Endodermal cell (in vitro differentiated cells): Measurements from ENCODE around the gene KCNJ9. TPM values are rescaled to one million over a fixed set of nuclear protein-coding genes. Genes with fewer than 3 reads are reported as not detected.

Experiments used
- DNase-seq: peaks from one replicate; pipeline ENCODE4 v3.0.0-alpha.2; 2017
- H3K27ac ChIP-seq: 2 replicates; pipeline ENCODE4 v1.5.1; 2013; ENCODE audit warnings: mild to moderate bottlenecking, low read depth, low read length, moderate library complexity
- H3K27me3 ChIP-seq: 2 replicates; pipeline ENCODE4 v1.6.1; 2013; ENCODE audit warnings: mild to moderate bottlenecking, low read length, moderate library complexity; ENCODE audit not compliant: insufficient read depth, control insufficient read depth, poor library complexity, severe bottlenecking
- H3K36me3 ChIP-seq: 2 replicates; pipeline ENCODE4 v1.7.0; 2013; ENCODE audit warnings: mild to moderate bottlenecking, low read length, moderate library complexity; ENCODE audit not compliant: control insufficient read depth, insufficient read depth
- H3K4me1 ChIP-seq: one replicate; pipeline ENCODE4 v1.7.0; 2013; ENCODE audit warnings: low read length; ENCODE audit not compliant: control insufficient read depth, insufficient read depth
- H3K4me3 ChIP-seq: 2 replicates; pipeline ENCODE4 v1.5.1; 2013; ENCODE audit warnings: mild to moderate bottlenecking, low read length, moderate library complexity
- H3K9ac ChIP-seq: 2 replicates; pipeline ENCODE4 v1.6.1; 2013; ENCODE audit warnings: mild to moderate bottlenecking, low read length, moderate library complexity; ENCODE audit not compliant: poor library complexity, severe bottlenecking; ENCODE audit errors: extremely low read depth
- H3K9me3 ChIP-seq: 2 replicates; pipeline ENCODE4 v1.6.1; 2013; ENCODE audit warnings: mild to moderate bottlenecking, low read length, moderate library complexity; ENCODE audit not compliant: control insufficient read depth
- H3K27ac Mint-ChIP-seq: 2 replicates; pipeline ENCODE4 v1.8.0; 2020; ENCODE audit warnings: mixed read lengths
- H3K27me3 Mint-ChIP-seq: 2 replicates; pipeline ENCODE4 v1.8.0; 2021; ENCODE audit warnings: mild to moderate bottlenecking, mixed read lengths; ENCODE audit not compliant: insufficient read depth
- H3K36me3 Mint-ChIP-seq: 2 replicates; pipeline ENCODE4 v1.8.0; 2020; ENCODE audit warnings: low read depth, mixed read lengths
- H3K4me1 Mint-ChIP-seq: 2 replicates; pipeline ENCODE4 v1.8.0; 2020; ENCODE audit warnings: mixed read lengths
- H3K4me3 Mint-ChIP-seq: 2 replicates; pipeline ENCODE4 v1.8.0; 2020; ENCODE audit warnings: mild to moderate bottlenecking, moderate library complexity, mixed read lengths
- H3K9me3 Mint-ChIP-seq: 2 replicates; pipeline ENCODE4 v1.8.0; 2020; ENCODE audit warnings: mild to moderate bottlenecking, mixed read lengths
- WGBS, 2 experiments: methylation state at CpG; one replicate each; pipeline versions ENCODE4 v1.1.5 to v1.1.7; 2013; ENCODE audit warnings: missing lambda C conversion rate in 2 of 2, mixed read lengths in 1 of 2; ENCODE audit not compliant: insufficient coverage in 1 of 2, insufficient read length in 1 of 2; 5-methylcytosine and 5-hydroxymethylcytosine counted together
- total RNA-seq, 2 donors: library from RNA; stranded (reverse); fragmentation: NEBNext Ultra II Directional in 1 of 2; extraction: Animal tissue kit (Norgen Biotek cat#: 25700) in 1 of 2; gene quantifications; 2 replicates in 1 of 2; 3 replicates in 1 of 2; pipeline ENCODE4 v1.2.1, GENCODE V29; 2021
- TF ChIP-seq, protein P1 (sequence below): fragments of 200-600 bp; sonication (generic); conservative IDR thresholded peaks from 2 replicates; pipeline ENCODE4 v1.5.0; 2021; ENCODE audit warnings: antibody characterized with exemption, mild to moderate bottlenecking

The KCNJ9 gene
- total RNA-seq, 2 donors from 2014 or later, result not detected

DNA sequence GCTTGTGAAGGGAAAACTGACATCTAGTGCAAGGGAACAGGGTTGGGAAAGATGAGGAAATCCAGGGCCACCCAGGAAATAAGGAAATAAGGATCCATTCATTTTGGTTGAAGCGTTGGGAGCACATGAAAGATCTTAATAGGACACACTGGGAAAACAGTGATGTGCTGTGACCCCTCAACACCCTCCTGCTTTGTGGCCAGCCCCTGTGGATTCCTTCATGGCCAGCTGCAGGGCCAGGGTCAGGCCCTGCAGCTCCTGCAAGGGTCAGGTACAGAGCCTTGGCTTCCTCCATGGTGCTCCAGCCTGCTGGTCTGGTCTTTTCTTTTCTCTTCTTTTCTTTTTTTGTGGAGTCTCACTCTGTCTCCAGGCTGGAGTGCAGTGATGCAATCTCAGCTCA lies 30.7 kb upstream of the KCNJ9 start:
- no peak overlapping the region for H3K4me3 Mint-ChIP-seq
- peak; percentile 7 for DNase-seq
- TF ChIP-seq, protein P1, sequence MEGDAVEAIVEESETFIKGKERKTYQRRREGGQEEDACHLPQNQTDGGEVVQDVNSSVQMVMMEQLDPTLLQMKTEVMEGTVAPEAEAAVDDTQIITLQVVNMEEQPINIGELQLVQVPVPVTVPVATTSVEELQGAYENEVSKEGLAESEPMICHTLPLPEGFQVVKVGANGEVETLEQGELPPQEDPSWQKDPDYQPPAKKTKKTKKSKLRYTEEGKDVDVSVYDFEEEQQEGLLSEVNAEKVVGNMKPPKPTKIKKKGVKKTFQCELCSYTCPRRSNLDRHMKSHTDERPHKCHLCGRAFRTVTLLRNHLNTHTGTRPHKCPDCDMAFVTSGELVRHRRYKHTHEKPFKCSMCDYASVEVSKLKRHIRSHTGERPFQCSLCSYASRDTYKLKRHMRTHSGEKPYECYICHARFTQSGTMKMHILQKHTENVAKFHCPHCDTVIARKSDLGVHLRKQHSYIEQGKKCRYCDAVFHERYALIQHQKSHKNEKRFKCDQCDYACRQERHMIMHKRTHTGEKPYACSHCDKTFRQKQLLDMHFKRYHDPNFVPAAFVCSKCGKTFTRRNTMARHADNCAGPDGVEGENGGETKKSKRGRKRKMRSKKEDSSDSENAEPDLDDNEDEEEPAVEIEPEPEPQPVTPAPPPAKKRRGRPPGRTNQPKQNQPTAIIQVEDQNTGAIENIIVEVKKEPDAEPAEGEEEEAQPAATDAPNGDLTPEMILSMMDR, result no peak

DNA sequence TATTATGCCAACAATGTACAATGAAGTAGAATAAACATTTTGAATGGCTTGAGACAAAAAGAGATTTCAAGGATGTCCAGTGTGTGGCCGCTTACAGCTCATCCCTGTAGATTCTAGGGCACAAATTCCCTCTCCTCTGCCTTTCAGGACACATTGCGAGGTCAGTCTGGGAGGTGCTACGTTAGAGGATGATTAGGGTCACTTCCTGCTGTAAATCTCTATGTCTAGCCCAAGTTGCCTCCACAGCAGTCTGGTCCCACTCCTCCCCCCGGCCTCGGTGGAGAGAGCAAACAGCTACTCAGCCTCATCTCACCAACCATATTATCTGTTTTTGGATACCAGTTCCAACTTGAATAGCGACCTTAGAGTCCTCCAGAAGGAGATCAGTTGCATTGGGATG lies 28.4 kb upstream of the KCNJ9 start:
- no peak for DNase-seq
- H3K36me3 Mint-ChIP-seq, result no peaks in the 10 kb centered on the region
- peaks cover 25% of the 10 kb centered on the region for H3K4me1 Mint-ChIP-seq
- no peak overlapping the region for H3K4me3 Mint-ChIP-seq
- Histone ChIP-seq H3K27me3 (peaks cover 5% of the 10 kb centered on the region), H3K36me3 (no peaks in the 10 kb centered on the region), H3K4me1 (peaks cover 11% of the 10 kb centered on the region), H3K4me3 (no peak overlapping the region), H3K27ac (no peak overlapping the region), H3K9me3 (no peaks in the 10 kb centered on the region), H3K9ac (no peak overlapping the region)
- H3K27ac Mint-ChIP-seq, result no peak overlapping the region
- H3K9me3 Mint-ChIP-seq, result no peaks in the 10 kb centered on the region
- 85 to 93% methylated on average over 4 to 6 of the region's 6 CpGs for WGBS, 2 experiments
- TF ChIP-seq, protein P1, result no peak
- peaks cover 29% of the 10 kb centered on the region for H3K27me3 Mint-ChIP-seq

More for the DNA sequence above, 30.7 kb upstream of the KCNJ9 start:
- H3K36me3 ChIP-seq, result no peaks in the 10 kb centered on the region
- Mint-ChIP-seq H3K4me1 (peaks cover 40% of the 10 kb centered on the region), H3K36me3 (no peaks in the 10 kb centered on the region), H3K27ac (no peak overlapping the region), H3K9me3 (no peaks in the 10 kb centered on the region), H3K27me3 (peaks cover 20% of the 10 kb centered on the region)
- peaks cover 10% of the 10 kb centered on the region for H3K4me1 ChIP-seq
- no peaks in the 10 kb centered on the region for H3K9me3 ChIP-seq
- H3K9ac ChIP-seq, result no peak overlapping the region
- no peak overlapping the region for H3K27ac ChIP-seq
- WGBS, 2 experiments, result 93 to 100% methylated on average over 1 of the region's 1 CpG
- peaks cover 5% of the 10 kb centered on the region for H3K27me3 ChIP-seq
- H3K4me3 ChIP-seq, result no peak overlapping the region

DNA sequence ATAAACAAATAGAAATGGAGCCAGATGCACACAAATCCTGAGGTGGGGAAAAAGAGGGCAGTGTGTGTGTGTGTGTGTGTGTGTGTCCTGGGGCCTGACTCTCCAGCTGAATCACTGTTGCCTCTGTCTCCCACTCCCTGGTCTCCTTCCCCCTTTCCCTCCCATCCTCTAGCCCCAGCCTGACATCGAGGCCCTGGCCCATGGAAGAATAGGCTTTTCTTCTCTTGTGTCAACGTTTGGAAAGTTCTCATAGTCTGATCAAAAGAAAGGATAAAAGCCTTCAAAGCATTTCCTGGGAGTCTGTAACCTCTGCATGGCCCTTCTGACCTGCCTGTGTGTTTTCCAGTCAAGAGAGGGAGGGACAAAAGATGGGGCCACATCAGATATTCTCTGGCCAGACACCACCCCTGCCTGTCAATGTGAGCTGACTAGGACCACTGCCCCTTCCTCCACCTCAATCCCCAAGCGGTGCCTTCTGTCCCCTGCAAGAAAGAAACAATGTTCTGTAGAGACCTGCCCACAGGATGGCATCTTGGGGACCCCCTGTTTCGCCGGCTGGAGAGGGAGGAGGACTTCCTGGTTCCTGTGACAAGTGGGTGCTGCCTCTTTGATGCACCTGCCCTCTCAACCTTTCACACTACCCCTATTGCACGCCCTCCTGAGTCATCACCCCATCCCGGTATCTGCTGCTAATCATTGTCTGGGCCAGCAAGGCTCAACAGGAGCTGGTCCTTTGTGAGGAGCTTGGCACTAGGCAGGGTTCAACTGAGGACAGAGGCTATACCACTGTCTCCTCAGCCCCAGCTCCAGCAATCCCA lies 27.6 kb upstream of the KCNJ9 start:
- H3K9me3 ChIP-seq, result no peaks in the 10 kb centered on the region
- H3K36me3 Mint-ChIP-seq, result no peaks in the 10 kb centered on the region
- WGBS, 2 experiments, result 29 to 74% methylated on average over 1 to 7 of the region's 7 CpGs
- H3K4me3 Mint-ChIP-seq, result no peak overlapping the region
- DNase-seq, result peak; percentile 35
- peaks cover 11% of the 10 kb centered on the region for H3K4me1 ChIP-seq
- H3K27ac Mint-ChIP-seq, result no peak overlapping the region
- peaks cover 17% of the 10 kb centered on the region for H3K4me1 Mint-ChIP-seq
- no peak overlapping the region for H3K9ac ChIP-seq
- H3K9me3 Mint-ChIP-seq, result no peaks in the 10 kb centered on the region
- H3K4me3 ChIP-seq, result no peak overlapping the region
- peak overlapping the region; percentile 28 for H3K27ac ChIP-seq
- peaks cover 34% of the 10 kb centered on the region for H3K27me3 Mint-ChIP-seq
- peaks cover 5% of the 10 kb centered on the region for H3K27me3 ChIP-seq
- TF ChIP-seq, protein P1, result no peak
- H3K36me3 ChIP-seq, result no peaks in the 10 kb centered on the region
